WTC11 (cell line): Measurements from ENCODE around the gene C17orf78. TPM values are rescaled to one million over a fixed set of nuclear protein-coding genes. Genes with fewer than 3 reads are reported as not detected.

Experiments
- ATAC-seq: fragments of 200-7000 bp; cut with Tn5 transposase; 2 replicates; pipeline ENCODE4 v1.10.0; 2021; ENCODE audit warnings: mild to moderate bottlenecking, moderate library complexity
- CTCF ChIA-PET: fragments of 300-600 bp; sonication (Branson Sonifier 250); formaldehyde crosslinking; loops from one replicate; lab custom pipeline; 2021; ENCODE audit warnings: antibody characterized with exemption; lab: Charles Lee
- POLR2A ChIA-PET: fragments of 350-600 bp; sonication (Branson Sonifier 250); formaldehyde crosslinking; loops from one replicate; lab custom pipeline; 2021; ENCODE audit warnings: antibody characterized with exemption; lab: Charles Lee
- DNase-seq: peaks from one replicate; pipeline ENCODE4 v3.0.0; 2021; ENCODE audit warnings: low spot score
- H3K27ac Mint-ChIP-seq: 2 replicates; pipeline ENCODE4 v1.8.0; 2021; ENCODE audit warnings: mixed read lengths
- H3K27me3 Mint-ChIP-seq: 2 replicates; pipeline ENCODE4 v1.8.0; 2021; ENCODE audit warnings: low read depth, mild to moderate bottlenecking, moderate library complexity, mixed read lengths
- H3K36me3 Mint-ChIP-seq: 2 replicates; pipeline ENCODE4 v1.8.0; 2021; ENCODE audit warnings: mixed read lengths
- H3K4me1 Mint-ChIP-seq: 2 replicates; pipeline ENCODE4 v1.8.0; 2022; ENCODE audit warnings: mixed read lengths
- H3K4me3 Mint-ChIP-seq: 2 replicates; pipeline ENCODE4 v1.8.0; 2021; ENCODE audit warnings: mild to moderate bottlenecking, moderate library complexity, mixed read lengths
- H3K9me3 Mint-ChIP-seq: 2 replicates; pipeline ENCODE4 v1.8.0; 2021; ENCODE audit warnings: mixed read lengths
- ATF1 ChIP-seq: sonication (generic); formaldehyde crosslinking; IDR thresholded peaks from 2 replicates; pipeline ENCODE4 v1.8.1; 2023; ENCODE audit warnings: mild to moderate bottlenecking, moderate library complexity, missing genetic modification reagents
- CDX4 ChIP-seq: fragments of 250-450 bp; sonication (Bioruptor Pico); IDR thresholded peaks from 2 replicates; pipeline ENCODE4 v1.9.0; 2021; ENCODE audit warnings: moderate library complexity, mild to moderate bottlenecking, inconsistent platforms, borderline replicate concordance
- CREB1 ChIP-seq: sonication (generic); formaldehyde crosslinking; IDR thresholded peaks from 2 replicates; pipeline ENCODE4 v1.8.0; 2023; ENCODE audit warnings: mild to moderate bottlenecking, missing genetic modification reagents
- ERG ChIP-seq: fragments of 250-450 bp; sonication (Bioruptor Pico); IDR thresholded peaks from 2 replicates; pipeline ENCODE4 v1.8.0; 2021; ENCODE audit warnings: mild to moderate bottlenecking
- ETV6 ChIP-seq: sonication (generic); formaldehyde crosslinking; IDR thresholded peaks from 2 replicates; pipeline ENCODE4 v1.8.1; 2022; ENCODE audit warnings: mild to moderate bottlenecking, missing genetic modification reagents
- FOXJ3 ChIP-seq: sonication (generic); formaldehyde crosslinking; IDR thresholded peaks from 2 replicates; pipeline ENCODE4 v1.9.0; 2021; ENCODE audit warnings: missing genetic modification reagents, mild to moderate bottlenecking, borderline replicate concordance
- HMGXB4 ChIP-seq: sonication (generic); formaldehyde crosslinking; IDR thresholded peaks from 2 replicates; pipeline ENCODE4 v1.8.1; 2023; ENCODE audit warnings: mild to moderate bottlenecking, moderate library complexity, missing genetic modification reagents
- NFE2L1 ChIP-seq: sonication (generic); formaldehyde crosslinking; IDR thresholded peaks from 2 replicates; pipeline ENCODE4 v1.8.1; 2023; ENCODE audit warnings: missing genetic modification reagents
- SOX15 ChIP-seq: fragments of 250-450 bp; sonication (Bioruptor Pico); IDR thresholded peaks from 2 replicates; pipeline ENCODE4 v1.9.0; 2021; ENCODE audit warnings: mild to moderate bottlenecking
- USF2 ChIP-seq: sonication (generic); formaldehyde crosslinking; IDR thresholded peaks from 2 replicates; pipeline ENCODE4 v1.8.1; 2023; ENCODE audit warnings: mild to moderate bottlenecking, missing genetic modification reagents, moderate library complexity
- ZNF232 ChIP-seq: sonication (generic); formaldehyde crosslinking; IDR thresholded peaks from 2 replicates; pipeline ENCODE4 v1.8.0; 2022; ENCODE audit warnings: mild to moderate bottlenecking, missing genetic modification reagents
- ZNF423 ChIP-seq: fragments of 250-450 bp; sonication (Bioruptor Pico); IDR thresholded peaks from 2 replicates; pipeline ENCODE4 v2.1.2; 2022; ENCODE audit warnings: mild to moderate bottlenecking, moderate library complexity
- ZNF512 ChIP-seq: sonication (generic); formaldehyde crosslinking; IDR thresholded peaks from 2 replicates; pipeline ENCODE4 v1.8.1; 2022; ENCODE audit warnings: missing genetic modification reagents, borderline replicate concordance
- ZSCAN18 ChIP-seq: fragments of 250-450 bp; sonication (Bioruptor Pico); IDR thresholded peaks from 2 replicates; pipeline ENCODE4 v2.1.2; 2022; ENCODE audit warnings: mild to moderate bottlenecking, moderate library complexity
- total RNA-seq: library from RNA; stranded (reverse); gene quantifications from 3 replicates; pipeline ENCODE4 v1.2.3, GENCODE V29; 2021
- TF ChIP-seq, protein P1 (sequence below): sonication (generic); formaldehyde crosslinking; IDR thresholded peaks from 2 replicates; pipeline ENCODE4 v1.8.1; 2022; ENCODE audit warnings: mild to moderate bottlenecking, moderate library complexity, missing genetic modification reagents
- TF ChIP-seq, protein P2 (sequence below): sonication (generic); formaldehyde crosslinking; IDR thresholded peaks from 2 replicates; pipeline ENCODE4 v1.8.0; 2023; ENCODE audit warnings: mild to moderate bottlenecking, missing genetic modification reagents
- TF ChIP-seq, protein P3 (sequence below): fragments of 250-450 bp; sonication (Bioruptor Pico); conservative IDR thresholded peaks from 2 replicates; pipeline ENCODE4 v1.9.0; 2021; ENCODE audit warnings: mild to moderate bottlenecking
- TF ChIP-seq, protein P4 (sequence below): sonication (generic); formaldehyde crosslinking; IDR thresholded peaks from 2 replicates; pipeline ENCODE4 v1.8.0; 2022; ENCODE audit warnings: mild to moderate bottlenecking, missing genetic modification reagents
- TF ChIP-seq, protein P5 (sequence below): fragments of 200-600 bp; IDR thresholded peaks from 2 replicates; pipeline ENCODE4 v1.8.0; 2022; ENCODE audit warnings: antibody characterized with exemption

C17orf78 gene
- total RNA-seq, 1 experiment from 2014 or later = not detected

GRCh38 chr17:37382056-37382455 is 6.3 kb downstream of the C17orf78 start:
- TF ChIP-seq CDX4 (CRISPR knock-in tag) (no peak), ZSCAN18 (CRISPR knock-in tag) (no peak), ZNF232 (CRISPR knock-in tag) (no peak), NFE2L1 (no peak), ZNF512 (CRISPR knock-in tag) (no peak), USF2 (no peak), ERG (CRISPR knock-in tag) (no peak), HMGXB4 (CRISPR knock-in tag) (no peak), ZNF423 (CRISPR knock-in tag) (no peak), SOX15 (CRISPR knock-in tag) (no peak), CREB1 (no peak), FOXJ3 (no peak), ATF1 (CRISPR knock-in tag) (no peak), ETV6 (CRISPR knock-in tag) (no peak)
- TF ChIP-seq, protein P1, sequence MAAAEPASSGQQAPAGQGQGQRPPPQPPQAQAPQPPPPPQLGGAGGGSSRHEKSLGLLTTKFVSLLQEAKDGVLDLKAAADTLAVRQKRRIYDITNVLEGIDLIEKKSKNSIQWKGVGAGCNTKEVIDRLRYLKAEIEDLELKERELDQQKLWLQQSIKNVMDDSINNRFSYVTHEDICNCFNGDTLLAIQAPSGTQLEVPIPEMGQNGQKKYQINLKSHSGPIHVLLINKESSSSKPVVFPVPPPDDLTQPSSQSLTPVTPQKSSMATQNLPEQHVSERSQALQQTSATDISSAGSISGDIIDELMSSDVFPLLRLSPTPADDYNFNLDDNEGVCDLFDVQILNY (CRISPR knock-in tag) = no peak
- TF ChIP-seq, protein P2, sequence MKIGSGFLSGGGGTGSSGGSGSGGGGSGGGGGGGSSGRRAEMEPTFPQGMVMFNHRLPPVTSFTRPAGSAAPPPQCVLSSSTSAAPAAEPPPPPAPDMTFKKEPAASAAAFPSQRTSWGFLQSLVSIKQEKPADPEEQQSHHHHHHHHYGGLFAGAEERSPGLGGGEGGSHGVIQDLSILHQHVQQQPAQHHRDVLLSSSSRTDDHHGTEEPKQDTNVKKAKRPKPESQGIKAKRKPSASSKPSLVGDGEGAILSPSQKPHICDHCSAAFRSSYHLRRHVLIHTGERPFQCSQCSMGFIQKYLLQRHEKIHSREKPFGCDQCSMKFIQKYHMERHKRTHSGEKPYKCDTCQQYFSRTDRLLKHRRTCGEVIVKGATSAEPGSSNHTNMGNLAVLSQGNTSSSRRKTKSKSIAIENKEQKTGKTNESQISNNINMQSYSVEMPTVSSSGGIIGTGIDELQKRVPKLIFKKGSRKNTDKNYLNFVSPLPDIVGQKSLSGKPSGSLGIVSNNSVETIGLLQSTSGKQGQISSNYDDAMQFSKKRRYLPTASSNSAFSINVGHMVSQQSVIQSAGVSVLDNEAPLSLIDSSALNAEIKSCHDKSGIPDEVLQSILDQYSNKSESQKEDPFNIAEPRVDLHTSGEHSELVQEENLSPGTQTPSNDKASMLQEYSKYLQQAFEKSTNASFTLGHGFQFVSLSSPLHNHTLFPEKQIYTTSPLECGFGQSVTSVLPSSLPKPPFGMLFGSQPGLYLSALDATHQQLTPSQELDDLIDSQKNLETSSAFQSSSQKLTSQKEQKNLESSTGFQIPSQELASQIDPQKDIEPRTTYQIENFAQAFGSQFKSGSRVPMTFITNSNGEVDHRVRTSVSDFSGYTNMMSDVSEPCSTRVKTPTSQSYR = no peak
- TF ChIP-seq, protein P3, sequence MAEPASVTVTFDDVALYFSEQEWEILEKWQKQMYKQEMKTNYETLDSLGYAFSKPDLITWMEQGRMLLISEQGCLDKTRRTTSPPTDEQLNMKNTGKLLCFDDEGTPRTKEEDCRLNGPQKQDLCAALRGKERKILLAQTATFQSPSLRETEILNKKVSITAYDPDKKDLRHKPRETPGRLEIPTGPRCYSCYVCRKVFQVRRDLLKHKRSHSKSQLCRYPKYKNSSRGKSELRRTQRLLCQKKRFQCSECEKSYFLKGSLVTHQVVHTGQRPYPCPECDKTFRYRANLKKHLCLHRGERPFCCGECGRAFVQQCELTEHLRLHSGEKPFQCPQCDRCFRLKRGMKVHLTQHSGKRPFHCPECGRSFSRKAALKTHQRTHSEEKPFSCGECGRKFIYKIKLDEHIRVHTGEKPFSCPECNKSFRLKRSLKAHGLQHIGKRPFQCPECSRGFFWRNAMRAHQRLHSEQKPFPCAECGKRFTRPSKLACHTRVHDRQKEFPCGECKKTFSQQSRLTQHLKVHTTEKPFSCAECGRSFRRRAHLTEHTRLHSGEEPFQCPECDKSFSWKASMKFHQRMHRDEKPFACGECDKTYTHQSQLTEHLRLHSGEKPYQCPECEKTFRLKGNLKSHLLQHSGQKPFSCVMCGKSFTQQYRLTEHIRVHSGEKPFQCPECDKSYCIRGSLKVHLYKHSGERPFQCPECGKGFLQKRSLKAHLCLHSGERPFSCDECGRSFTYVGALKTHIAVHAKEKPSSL (CRISPR knock-in tag) = no peak
- TF ChIP-seq, protein P4, sequence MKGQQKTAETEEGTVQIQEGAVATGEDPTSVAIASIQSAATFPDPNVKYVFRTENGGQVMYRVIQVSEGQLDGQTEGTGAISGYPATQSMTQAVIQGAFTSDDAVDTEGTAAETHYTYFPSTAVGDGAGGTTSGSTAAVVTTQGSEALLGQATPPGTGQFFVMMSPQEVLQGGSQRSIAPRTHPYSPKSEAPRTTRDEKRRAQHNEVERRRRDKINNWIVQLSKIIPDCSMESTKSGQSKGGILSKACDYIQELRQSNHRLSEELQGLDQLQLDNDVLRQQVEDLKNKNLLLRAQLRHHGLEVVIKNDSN (CRISPR knock-in tag) = no peak
- TF ChIP-seq, protein P5, sequence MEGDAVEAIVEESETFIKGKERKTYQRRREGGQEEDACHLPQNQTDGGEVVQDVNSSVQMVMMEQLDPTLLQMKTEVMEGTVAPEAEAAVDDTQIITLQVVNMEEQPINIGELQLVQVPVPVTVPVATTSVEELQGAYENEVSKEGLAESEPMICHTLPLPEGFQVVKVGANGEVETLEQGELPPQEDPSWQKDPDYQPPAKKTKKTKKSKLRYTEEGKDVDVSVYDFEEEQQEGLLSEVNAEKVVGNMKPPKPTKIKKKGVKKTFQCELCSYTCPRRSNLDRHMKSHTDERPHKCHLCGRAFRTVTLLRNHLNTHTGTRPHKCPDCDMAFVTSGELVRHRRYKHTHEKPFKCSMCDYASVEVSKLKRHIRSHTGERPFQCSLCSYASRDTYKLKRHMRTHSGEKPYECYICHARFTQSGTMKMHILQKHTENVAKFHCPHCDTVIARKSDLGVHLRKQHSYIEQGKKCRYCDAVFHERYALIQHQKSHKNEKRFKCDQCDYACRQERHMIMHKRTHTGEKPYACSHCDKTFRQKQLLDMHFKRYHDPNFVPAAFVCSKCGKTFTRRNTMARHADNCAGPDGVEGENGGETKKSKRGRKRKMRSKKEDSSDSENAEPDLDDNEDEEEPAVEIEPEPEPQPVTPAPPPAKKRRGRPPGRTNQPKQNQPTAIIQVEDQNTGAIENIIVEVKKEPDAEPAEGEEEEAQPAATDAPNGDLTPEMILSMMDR = no peak
- TF ChIP-seq, all 79 proteins: peak for 0
- Mint-ChIP-seq H3K36me3 (no peaks in the 10 kb centered on the region), H3K9me3 (no peaks in the 10 kb centered on the region), H3K4me1 (peaks cover 4% of the 10 kb centered on the region; the same call in 1 of the 2 replicates), H3K4me3 (no peak overlapping the region), H3K27ac (no peak overlapping the region), H3K27me3 (no peaks in the 10 kb centered on the region)
- CTCF ChIA-PET = interaction anchor here (0.6 to 2.0 kb wide), 2 partner anchors 8 kb away, joined by 4 to 20 read pairs; no protein-coding TSS in a partner anchor
- DNase-seq (no peak), ATAC-seq (no peak)
- POLR2A ChIA-PET = no interaction called here
